ENCODE data around the gene SRRT.

Gene SRRT

GRCh38 chr7:100866729-100867039 lies 8.2 kb upstream of the SRRT start:
- DNase-seq (ENCODE audit: low read depth, low spot score) = no peak
- H3K4me1 ChIP-seq (ENCODE audit: insufficient read depth, insufficient read length) = peaks cover 7% of the 10 kb centered on the region
- H3K9me3 ChIP-seq (ENCODE audit: insufficient read depth, low read length) = no peaks in the 10 kb centered on the region
- peaks cover 51% of the 10 kb centered on the region for H3K36me3 ChIP-seq (ENCODE audit: insufficient read depth, insufficient read length, low read length)
- TF ChIP-seq SUZ12 (IDR thresholded peaks at IDR 0.05; ENCODE audit: extremely low read depth, insufficient read depth, insufficient read length) (no peak), YY1 (IDR thresholded peaks at IDR 0.05; ENCODE audit: insufficient read depth, insufficient read length) (no peak)
- H3K27me3 ChIP-seq (ENCODE audit: insufficient read depth, insufficient read length) = no peaks in the 10 kb centered on the region
- H3K4me3 ChIP-seq (ENCODE audit: insufficient read length, low read depth) = peak overlapping the region; percentile 86
- peak overlapping the region; percentile 64 for H3K9ac ChIP-seq (ENCODE audit: insufficient read length, low read depth)

GRCh38 chr7:100867040-100867775 lies 7.7 kb upstream of the SRRT start, which contains the start of gene TRIP6:
Gene TRIP6, plus strand, starts transcription at chr7:100867387. Its CDS starts 111 bp downstream, at chr7:100867498.
- peak; percentile 81 for DNase-seq (ENCODE audit: low read depth, low spot score)
- Histone ChIP-seq H3K36me3 (ENCODE audit: insufficient read depth, insufficient read length, low read length) (peaks cover 53% of the 10 kb centered on the region), H3K9ac (ENCODE audit: insufficient read length, low read depth) (peak within 1 kb of the TSS; percentile 98), H3K4me1 (ENCODE audit: insufficient read depth, insufficient read length) (peaks cover 7% of the 10 kb centered on the region), H3K4me3 (ENCODE audit: insufficient read length, low read depth) (peak within 1 kb of the TSS; percentile 86), H3K9me3 (ENCODE audit: insufficient read depth, low read length) (no peaks in the 10 kb centered on the region), H3K27me3 (ENCODE audit: insufficient read depth, insufficient read length) (no peaks in the 10 kb centered on the region)
- TF ChIP-seq SUZ12 (IDR thresholded peaks at IDR 0.05; ENCODE audit: extremely low read depth, insufficient read depth, insufficient read length) = no peak
- no peak for TF ChIP-seq ZNF274 (IDR thresholded peaks at IDR 0.05; ENCODE audit: low read depth, low read length)
- no peak for TF ChIP-seq YY1 (IDR thresholded peaks at IDR 0.05; ENCODE audit: insufficient read depth, insufficient read length)

GRCh38 chr7:100867776-100868485 lies 7.0 kb upstream of the SRRT start:
- TF ChIP-seq YY1 (IDR thresholded peaks at IDR 0.05; ENCODE audit: insufficient read depth, insufficient read length) (no peak), SUZ12 (IDR thresholded peaks at IDR 0.05; ENCODE audit: extremely low read depth, insufficient read depth, insufficient read length) (no peak), ZNF274 (IDR thresholded peaks at IDR 0.05; ENCODE audit: low read depth, low read length) (no peak)
- peaks cover 52% of the 10 kb centered on the region for H3K36me3 ChIP-seq (ENCODE audit: insufficient read depth, insufficient read length, low read length)
- H3K4me3 ChIP-seq (ENCODE audit: insufficient read length, low read depth) = peak overlapping the region; percentile 86
- peaks cover 7% of the 10 kb centered on the region for H3K4me1 ChIP-seq (ENCODE audit: insufficient read depth, insufficient read length)
- H3K9me3 ChIP-seq (ENCODE audit: insufficient read depth, low read length) = no peaks in the 10 kb centered on the region
- no peaks in the 10 kb centered on the region for H3K27me3 ChIP-seq (ENCODE audit: insufficient read depth, insufficient read length)
- DNase-seq (ENCODE audit: low read depth, low spot score) = no peak
- H3K9ac ChIP-seq (ENCODE audit: insufficient read length, low read depth) = peak overlapping the region; percentile 98

- Histone ChIP-seq H3K4me3 (ENCODE audit: insufficient read length, low read depth) (peak overlapping the region; percentile 93), H3K9ac (ENCODE audit: insufficient read length, low read depth) (peak overlapping the region; percentile 95), H3K4me1 (ENCODE audit: insufficient read depth, insufficient read length) (peaks cover 7% of the 10 kb centered on the region), H3K9me3 (ENCODE audit: insufficient read depth, low read length) (no peaks in the 10 kb centered on the region), H3K36me3 (ENCODE audit: insufficient read depth, insufficient read length, low read length) (peaks cover 78% of the 10 kb centered on the region), H3K27me3 (ENCODE audit: insufficient read depth, insufficient read length) (no peaks in the 10 kb centered on the region)
- TF ChIP-seq ZNF274 (IDR thresholded peaks at IDR 0.05; ENCODE audit: low read depth, low read length) = no peak
- TF ChIP-seq YY1 (IDR thresholded peaks at IDR 0.05; ENCODE audit: insufficient read depth, insufficient read length) = no peak
- no peak for TF ChIP-seq SUZ12 (IDR thresholded peaks at IDR 0.05; ENCODE audit: extremely low read depth, insufficient read depth, insufficient read length)
- DNase-seq (ENCODE audit: low read depth, low spot score) = no peak
Measured at GRCh38 chr7:100873599-100874299, 1.2 kb upstream of the SRRT start.

GRCh38 chr7:100874300-100874576 lies 665 bp upstream of the SRRT start:
- H3K9me3 ChIP-seq (ENCODE audit: insufficient read depth, low read length) = no peaks in the 10 kb centered on the region
- peaks cover 7% of the 10 kb centered on the region for H3K4me1 ChIP-seq (ENCODE audit: insufficient read depth, insufficient read length)
- H3K36me3 ChIP-seq (ENCODE audit: insufficient read depth, insufficient read length, low read length) = peaks cover 78% of the 10 kb centered on the region
- no peaks in the 10 kb centered on the region for H3K27me3 ChIP-seq (ENCODE audit: insufficient read depth, insufficient read length)
- no peak for TF ChIP-seq ZNF274 (IDR thresholded peaks at IDR 0.05; ENCODE audit: low read depth, low read length)
- TF ChIP-seq YY1 (IDR thresholded peaks at IDR 0.05; ENCODE audit: insufficient read depth, insufficient read length) = no peak
- peak overlapping the region; percentile 95 for H3K9ac ChIP-seq (ENCODE audit: insufficient read length, low read depth)
- H3K4me3 ChIP-seq (ENCODE audit: insufficient read length, low read depth) = peak overlapping the region; percentile 93
- no peak for DNase-seq (ENCODE audit: low read depth, low spot score)

- Histone ChIP-seq H3K36me3 (ENCODE audit: insufficient read depth, insufficient read length, low read length) (peaks cover 75% of the 10 kb centered on the region), H3K9me3 (ENCODE audit: insufficient read depth, low read length) (no peaks in the 10 kb centered on the region), H3K4me1 (ENCODE audit: insufficient read depth, insufficient read length) (peaks cover 7% of the 10 kb centered on the region), H3K27me3 (ENCODE audit: insufficient read depth, insufficient read length) (no peaks in the 10 kb centered on the region), H3K9ac (ENCODE audit: insufficient read length, low read depth) (peak overlapping the region; percentile 95), H3K4me3 (ENCODE audit: insufficient read length, low read depth) (peak overlapping the region; percentile 93)
- DNase-seq (ENCODE audit: low read depth, low spot score) = no peak
- TF ChIP-seq ZNF274 (IDR thresholded peaks at IDR 0.05; ENCODE audit: low read depth, low read length) = no peak
- no peak for TF ChIP-seq SUZ12 (IDR thresholded peaks at IDR 0.05; ENCODE audit: extremely low read depth, insufficient read depth, insufficient read length)
- no peak for TF ChIP-seq YY1 (IDR thresholded peaks at IDR 0.05; ENCODE audit: insufficient read depth, insufficient read length)
Measured at GRCh38 chr7:100875356-100875751, 451 bp downstream of the SRRT start.

GRCh38 chr7:100878013-100878412 lies 3.1 kb downstream of the SRRT start:
- Histone ChIP-seq H3K4me1 (ENCODE audit: insufficient read depth, insufficient read length) (peaks cover 7% of the 10 kb centered on the region), H3K4me3 (ENCODE audit: insufficient read length, low read depth) (no peak overlapping the region), H3K27me3 (ENCODE audit: insufficient read depth, insufficient read length) (no peaks in the 10 kb centered on the region), H3K36me3 (ENCODE audit: insufficient read depth, insufficient read length, low read length) (peaks cover 76% of the 10 kb centered on the region), H3K9me3 (ENCODE audit: insufficient read depth, low read length) (no peaks in the 10 kb centered on the region), H3K9ac (ENCODE audit: insufficient read length, low read depth) (no peak overlapping the region)
- no peak for DNase-seq (ENCODE audit: low read depth, low spot score)
- no peak for TF ChIP-seq ZNF274 (IDR thresholded peaks at IDR 0.05; ENCODE audit: low read depth, low read length)
- no peak for TF ChIP-seq SUZ12 (IDR thresholded peaks at IDR 0.05; ENCODE audit: extremely low read depth, insufficient read depth, insufficient read length)
- TF ChIP-seq YY1 (IDR thresholded peaks at IDR 0.05; ENCODE audit: insufficient read depth, insufficient read length) = no peak

All from NT2/D1 (cell line).